Liver (tissue), 9 donors: Measurements from ENCODE around the gene ERCC6L. TPM values are rescaled to one million over a fixed set of nuclear protein-coding genes. Genes with fewer than 3 reads are reported as not detected.
"Not testable (repeated sequence)": the region's sequence is repeated elsewhere in the genome, so short reads cannot be mapped to it uniquely, and the experiment has no call there.

Experiments
- DNase-seq: peaks from one replicate; pipeline ENCODE4 v3.0.0-alpha.2; 2017; ENCODE audit warnings: low spot score
- H3K27ac ChIP-seq, 2 donors: one replicate each; pipeline ENCODE4 v1.7.0; 2013; ENCODE audit warnings: inconsistent platforms in 2 of 2, low read length in 2 of 2, control low read depth in 1 of 2, low read depth in 1 of 2, mild to moderate bottlenecking in 1 of 2
- H3K27me3 ChIP-seq, 4 donors: one replicate each; pipeline versions ENCODE4 v1.6.1 to v1.7.0; 2013; ENCODE audit warnings: low read length in 3 of 4, inconsistent platforms in 1 of 4, mild to moderate bottlenecking in 1 of 4, moderate library complexity in 1 of 4; ENCODE audit not compliant: control insufficient read depth in 4 of 4, insufficient read depth in 4 of 4
- H3K36me3 ChIP-seq, 4 donors: one replicate each; pipeline versions ENCODE4 v1.6.1 to v1.7.0; 2013; ENCODE audit warnings: low read length in 3 of 4, mild to moderate bottlenecking in 3 of 4, low read depth in 1 of 4, moderate library complexity in 1 of 4; ENCODE audit not compliant: control insufficient read depth in 4 of 4, insufficient read depth in 3 of 4
- H3K4me1 ChIP-seq, 4 donors: one replicate each; pipeline versions ENCODE4 v1.6.1 to v1.7.0; 2013; ENCODE audit warnings: low read length in 3 of 4, mild to moderate bottlenecking in 3 of 4, moderate library complexity in 1 of 4; ENCODE audit not compliant: control insufficient read depth in 4 of 4, insufficient read depth in 4 of 4
- H3K4me3 ChIP-seq, 3 donors: one replicate each; pipeline versions ENCODE4 v1.6.1 to v1.7.0; 2013; ENCODE audit warnings: low read length in 3 of 3, control low read depth in 1 of 3, low read depth in 1 of 3, mild to moderate bottlenecking in 1 of 3
- H3K9ac ChIP-seq, 2 donors: one replicate each; pipeline ENCODE4 v1.7.0; 2013; ENCODE audit warnings: low read length in 2 of 2, mild to moderate bottlenecking in 2 of 2, moderate library complexity in 2 of 2, control low read depth in 1 of 2, low read depth in 1 of 2
- H3K9me3 ChIP-seq, 4 donors: one replicate each; pipeline versions ENCODE4 v1.6.1 to v1.7.0; 2013; ENCODE audit warnings: low read length in 3 of 4; ENCODE audit not compliant: control insufficient read depth in 4 of 4
- EGR1 ChIP-seq, 2 donors: IDR thresholded peaks; 2 replicates each; pipeline ENCODE4 v1.6.1; 2016 to 2018; ENCODE audit warnings: antibody characterized with exemption in 2 of 2, low read depth in 2 of 2
- FOXA2 ChIP-seq: IDR thresholded peaks from 2 replicates; pipeline ENCODE4 v1.6.1; 2016; ENCODE audit warnings: antibody characterized with exemption
- GABPA ChIP-seq, 2 donors: IDR thresholded peaks in 1 of 2; conservative IDR thresholded peaks in 1 of 2; 2 replicates each; pipeline ENCODE4 v1.6.1; 2016; ENCODE audit warnings: antibody characterized with exemption in 2 of 2, mild to moderate bottlenecking in 1 of 2, moderate library complexity in 1 of 2
- HNF4A ChIP-seq, 2 donors: conservative IDR thresholded peaks; 2 replicates each; pipeline ENCODE4 v1.6.1; 2016; ENCODE audit warnings: antibody characterized with exemption in 2 of 2, mild to moderate bottlenecking in 2 of 2
- HNF4G ChIP-seq: IDR thresholded peaks from 2 replicates; pipeline ENCODE4 v1.6.1; 2016; ENCODE audit warnings: antibody characterized with exemption
- JUND ChIP-seq, 2 donors: IDR thresholded peaks; 2 replicates each; pipeline ENCODE4 v1.6.1; 2016; ENCODE audit warnings: antibody characterized with exemption in 2 of 2
- NR2F2 ChIP-seq: IDR thresholded peaks from 2 replicates; pipeline ENCODE4 v1.6.1; 2016; ENCODE audit warnings: antibody characterized with exemption
- RXRA ChIP-seq, 2 donors: IDR thresholded peaks; 2 replicates each; pipeline ENCODE4 v1.6.1; 2017 to 2018; ENCODE audit warnings: antibody characterized with exemption in 2 of 2, mild to moderate bottlenecking in 1 of 2
- SP1 ChIP-seq: IDR thresholded peaks from 2 replicates; pipeline ENCODE4 v1.6.1; 2018; ENCODE audit warnings: antibody characterized with exemption, mild to moderate bottlenecking
- YY1 ChIP-seq: IDR thresholded peaks from 2 replicates; pipeline ENCODE4 v1.6.1; 2016; ENCODE audit warnings: antibody characterized with exemption, mild to moderate bottlenecking
- WGBS: extraction: QIAGEN DNeasy Blood & Tissue Kit; methylation state at CpG from one replicate; pipeline ENCODE4 v1.1.7; 2013; 5-methylcytosine and 5-hydroxymethylcytosine counted together
- polyA plus RNA-seq, 2 donors: library from polyadenylated mRNA; stranded (reverse) in 1 of 2; unstranded in 1 of 2; fragments of 200-250 nt in 1 of 2; fragments of >200 nt in 1 of 2; fragmentation: Nextera tagmentation in 1 of 2; extraction: Ambion mirVana in 1 of 2; gene quantifications; one replicate each; pipeline versions ENCODE4 v1.2.1 to v1.2.3, GENCODE V29; 2013 to 2015
- total RNA-seq, 2 donors: library from RNA; depleted of rRNA; stranded (reverse); fragments of >200 nt; gene quantifications; one replicate each; pipeline ENCODE4 v1.2.3, GENCODE V29; 2014
- TF ChIP-seq, protein P1 (sequence below): IDR thresholded peaks from 2 replicates; pipeline ENCODE4 v1.6.1; 2016; ENCODE audit warnings: antibody characterized with exemption
- TF ChIP-seq, protein P2 (sequence below): IDR thresholded peaks from 2 replicates; pipeline ENCODE4 v1.6.1; 2016; ENCODE audit warnings: antibody characterized with exemption, mild to moderate bottlenecking
- TF ChIP-seq, protein P3 (sequence below): IDR thresholded peaks from 2 replicates; pipeline ENCODE4 v1.6.1; 2016; ENCODE audit warnings: antibody characterized with exemption
- donor health status: healthy.
- donor health status: healthy.
- donor health status: healthy.
- donor health status: healthy.
- donor health status: healthy.

Gene ERCC6L
- total and polyA plus RNA-seq, 4 donors, result 0.17 to 4.7 (median 0.29) TPM; not detected in 1

DNA sequence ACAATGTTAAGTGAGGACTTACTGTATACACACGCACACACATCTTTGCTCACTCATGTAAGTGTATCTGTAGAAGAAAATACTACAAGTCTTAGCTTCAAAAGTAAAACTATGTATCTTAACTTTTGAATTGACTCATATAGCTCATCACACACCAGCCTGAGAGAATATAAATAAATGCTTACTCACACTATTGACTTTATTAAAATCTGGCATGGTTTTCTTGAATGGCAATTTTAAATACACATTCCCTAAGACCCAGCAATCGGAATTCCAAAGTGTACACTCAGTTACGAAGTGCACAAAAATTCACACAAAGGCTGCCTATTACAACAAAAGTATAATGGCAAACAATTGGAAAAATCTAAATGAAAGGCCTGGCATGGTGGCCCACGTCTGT lies 2.0 kb downstream of the ERCC6L start (continued):
- TF ChIP-seq, protein P1, sequence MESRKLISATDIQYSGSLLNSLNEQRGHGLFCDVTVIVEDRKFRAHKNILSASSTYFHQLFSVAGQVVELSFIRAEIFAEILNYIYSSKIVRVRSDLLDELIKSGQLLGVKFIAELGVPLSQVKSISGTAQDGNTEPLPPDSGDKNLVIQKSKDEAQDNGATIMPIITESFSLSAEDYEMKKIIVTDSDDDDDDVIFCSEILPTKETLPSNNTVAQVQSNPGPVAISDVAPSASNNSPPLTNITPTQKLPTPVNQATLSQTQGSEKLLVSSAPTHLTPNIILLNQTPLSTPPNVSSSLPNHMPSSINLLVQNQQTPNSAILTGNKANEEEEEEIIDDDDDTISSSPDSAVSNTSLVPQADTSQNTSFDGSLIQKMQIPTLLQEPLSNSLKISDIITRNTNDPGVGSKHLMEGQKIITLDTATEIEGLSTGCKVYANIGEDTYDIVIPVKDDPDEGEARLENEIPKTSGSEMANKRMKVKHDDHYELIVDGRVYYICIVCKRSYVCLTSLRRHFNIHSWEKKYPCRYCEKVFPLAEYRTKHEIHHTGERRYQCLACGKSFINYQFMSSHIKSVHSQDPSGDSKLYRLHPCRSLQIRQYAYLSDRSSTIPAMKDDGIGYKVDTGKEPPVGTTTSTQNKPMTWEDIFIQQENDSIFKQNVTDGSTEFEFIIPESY, result no peak
- TF ChIP-seq YY1 (no peak), SP1 (no peak), HNF4A (conservative IDR thresholded peaks at IDR 0.05) (no peak), FOXA2 (no peak), JUND (IDR thresholded peaks at IDR 0.05) (no peak), GABPA (IDR thresholded peaks at IDR 0.05 in 1 of 2, conservative IDR thresholded peaks at IDR 0.05 in 1 of 2) (no peak)

GRCh38 chrX:72230290-72230689 lies 8.5 kb downstream of the ERCC6L start:
- Histone ChIP-seq H3K27me3 (no peaks in the 10 kb centered on the region), H3K4me1 (no peaks in the 10 kb centered on the region), H3K4me3 (no peak overlapping the region), H3K9ac (no peak overlapping the region), H3K27ac (no peak overlapping the region), H3K36me3 (no peaks in the 10 kb centered on the region), H3K9me3 (no peaks in the 10 kb centered on the region)
- 96% methylated on average over 3 of the region's 3 CpGs for WGBS
- TF ChIP-seq HNF4G, result no peak
- TF ChIP-seq, protein P2, sequence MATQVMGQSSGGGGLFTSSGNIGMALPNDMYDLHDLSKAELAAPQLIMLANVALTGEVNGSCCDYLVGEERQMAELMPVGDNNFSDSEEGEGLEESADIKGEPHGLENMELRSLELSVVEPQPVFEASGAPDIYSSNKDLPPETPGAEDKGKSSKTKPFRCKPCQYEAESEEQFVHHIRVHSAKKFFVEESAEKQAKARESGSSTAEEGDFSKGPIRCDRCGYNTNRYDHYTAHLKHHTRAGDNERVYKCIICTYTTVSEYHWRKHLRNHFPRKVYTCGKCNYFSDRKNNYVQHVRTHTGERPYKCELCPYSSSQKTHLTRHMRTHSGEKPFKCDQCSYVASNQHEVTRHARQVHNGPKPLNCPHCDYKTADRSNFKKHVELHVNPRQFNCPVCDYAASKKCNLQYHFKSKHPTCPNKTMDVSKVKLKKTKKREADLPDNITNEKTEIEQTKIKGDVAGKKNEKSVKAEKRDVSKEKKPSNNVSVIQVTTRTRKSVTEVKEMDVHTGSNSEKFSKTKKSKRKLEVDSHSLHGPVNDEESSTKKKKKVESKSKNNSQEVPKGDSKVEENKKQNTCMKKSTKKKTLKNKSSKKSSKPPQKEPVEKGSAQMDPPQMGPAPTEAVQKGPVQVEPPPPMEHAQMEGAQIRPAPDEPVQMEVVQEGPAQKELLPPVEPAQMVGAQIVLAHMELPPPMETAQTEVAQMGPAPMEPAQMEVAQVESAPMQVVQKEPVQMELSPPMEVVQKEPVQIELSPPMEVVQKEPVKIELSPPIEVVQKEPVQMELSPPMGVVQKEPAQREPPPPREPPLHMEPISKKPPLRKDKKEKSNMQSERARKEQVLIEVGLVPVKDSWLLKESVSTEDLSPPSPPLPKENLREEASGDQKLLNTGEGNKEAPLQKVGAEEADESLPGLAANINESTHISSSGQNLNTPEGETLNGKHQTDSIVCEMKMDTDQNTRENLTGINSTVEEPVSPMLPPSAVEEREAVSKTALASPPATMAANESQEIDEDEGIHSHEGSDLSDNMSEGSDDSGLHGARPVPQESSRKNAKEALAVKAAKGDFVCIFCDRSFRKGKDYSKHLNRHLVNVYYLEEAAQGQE, result no peak
- TF ChIP-seq, protein P1, result no peak
- no peak for TF ChIP-seq NR2F2
- no peak for TF ChIP-seq EGR1 (IDR thresholded peaks at IDR 0.05; ENCODE audit: low read depth in 2 of 2)
- no peak for TF ChIP-seq RXRA (IDR thresholded peaks at IDR 0.05)
- TF ChIP-seq, protein P3, sequence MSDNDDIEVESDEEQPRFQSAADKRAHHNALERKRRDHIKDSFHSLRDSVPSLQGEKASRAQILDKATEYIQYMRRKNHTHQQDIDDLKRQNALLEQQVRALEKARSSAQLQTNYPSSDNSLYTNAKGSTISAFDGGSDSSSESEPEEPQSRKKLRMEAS, result no peak
- DNase-seq, result no peak

- not testable (repeated sequence) for H3K9ac ChIP-seq, H3K36me3 ChIP-seq, H3K9me3 ChIP-seq, H3K4me3 ChIP-seq, H3K4me1 ChIP-seq, DNase-seq, H3K27ac ChIP-seq, H3K27me3 ChIP-seq
- 93% methylated on average over 3 of the region's 3 CpGs for WGBS
Observed at GRCh38 chrX:72220375-72220774, 18.5 kb downstream of the ERCC6L start.
